WI38 (cell line): Measurements from ENCODE around the gene PTPRT.

ENCODE experiments used
- H3K4me3 ChIP-seq: 2 replicates; pipeline ENCODE4 v1.5.1; 2011; ENCODE audit warnings: low read depth, mild to moderate bottlenecking, control low read depth, low read length
- TF ChIP-seq, protein P1 (sequence below): IDR thresholded peaks from 2 replicates; pipeline ENCODE4 v1.5.1; 2012; ENCODE audit warnings: low read depth, mild to moderate bottlenecking, control low read depth, low read length

Gene PTPRT

DNA sequence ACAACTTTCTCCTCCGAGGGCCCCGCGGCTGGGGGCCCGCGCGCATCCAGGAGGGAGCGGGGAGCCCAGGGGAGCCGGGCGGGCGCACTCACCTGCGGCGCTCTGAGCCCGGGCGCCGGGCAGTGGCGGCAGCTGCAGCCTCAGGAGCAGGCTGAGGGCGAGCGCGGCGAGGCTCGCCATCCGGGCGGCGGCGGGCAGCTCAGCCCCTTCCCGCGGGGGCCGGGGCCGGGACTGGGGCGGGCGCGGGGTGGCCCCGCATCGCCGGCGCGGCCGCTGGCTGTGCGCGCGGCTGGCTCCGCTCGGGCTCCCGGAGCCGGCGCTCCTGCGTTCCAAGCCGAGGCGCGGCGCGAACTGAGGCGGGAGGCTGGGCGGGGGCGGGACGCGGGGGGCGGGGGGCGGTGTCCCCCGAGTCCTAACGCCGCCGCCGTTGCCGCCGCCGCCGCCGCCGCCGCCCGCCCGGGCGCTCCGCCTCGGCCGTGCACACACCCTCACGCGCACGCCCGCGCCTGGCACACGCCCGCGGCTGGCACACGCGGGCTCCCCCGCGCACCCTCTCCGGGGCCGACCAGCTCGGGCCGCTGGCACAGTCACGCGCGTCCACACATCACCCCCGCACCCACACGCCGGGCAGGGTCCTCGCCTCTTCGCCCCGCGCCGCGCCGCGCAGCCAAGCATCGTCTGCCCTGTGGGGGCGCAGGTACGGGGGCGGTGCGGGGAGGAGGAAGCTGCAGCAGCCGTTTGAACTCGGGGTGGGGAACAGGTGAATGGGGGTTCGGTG lies at the start of gene PTPRT:
Gene PTPRT (minus strand): TSS at position 353 of the 778 bp plus-strand sequence. CDS start 173 bp downstream, at position 180.
- H3K4me3 ChIP-seq = no peak within 1 kb of the TSS
- TF ChIP-seq, protein P1, sequence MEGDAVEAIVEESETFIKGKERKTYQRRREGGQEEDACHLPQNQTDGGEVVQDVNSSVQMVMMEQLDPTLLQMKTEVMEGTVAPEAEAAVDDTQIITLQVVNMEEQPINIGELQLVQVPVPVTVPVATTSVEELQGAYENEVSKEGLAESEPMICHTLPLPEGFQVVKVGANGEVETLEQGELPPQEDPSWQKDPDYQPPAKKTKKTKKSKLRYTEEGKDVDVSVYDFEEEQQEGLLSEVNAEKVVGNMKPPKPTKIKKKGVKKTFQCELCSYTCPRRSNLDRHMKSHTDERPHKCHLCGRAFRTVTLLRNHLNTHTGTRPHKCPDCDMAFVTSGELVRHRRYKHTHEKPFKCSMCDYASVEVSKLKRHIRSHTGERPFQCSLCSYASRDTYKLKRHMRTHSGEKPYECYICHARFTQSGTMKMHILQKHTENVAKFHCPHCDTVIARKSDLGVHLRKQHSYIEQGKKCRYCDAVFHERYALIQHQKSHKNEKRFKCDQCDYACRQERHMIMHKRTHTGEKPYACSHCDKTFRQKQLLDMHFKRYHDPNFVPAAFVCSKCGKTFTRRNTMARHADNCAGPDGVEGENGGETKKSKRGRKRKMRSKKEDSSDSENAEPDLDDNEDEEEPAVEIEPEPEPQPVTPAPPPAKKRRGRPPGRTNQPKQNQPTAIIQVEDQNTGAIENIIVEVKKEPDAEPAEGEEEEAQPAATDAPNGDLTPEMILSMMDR = no peak

DNA sequence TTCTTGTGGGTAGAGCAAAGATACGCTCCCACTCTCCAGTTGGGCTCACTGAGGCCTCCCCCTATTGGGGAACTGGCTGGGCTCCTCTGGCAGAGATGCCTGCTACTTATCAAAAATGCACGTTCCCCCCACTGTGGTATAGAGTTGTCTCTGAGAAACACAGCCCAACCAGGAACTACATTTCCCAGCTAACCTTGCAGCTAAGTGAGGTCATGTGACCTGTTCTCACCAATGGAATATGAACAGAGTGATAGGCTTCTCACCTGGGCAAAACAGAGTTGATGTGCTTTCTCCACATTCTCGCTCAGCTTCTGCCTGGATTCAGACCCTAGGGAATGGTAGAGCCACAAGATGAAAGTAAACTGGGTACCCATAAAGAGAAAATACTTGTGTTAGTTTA lies 49.1 kb upstream of the PTPRT start:
- TF ChIP-seq, protein P1 = no peak
- H3K4me3 ChIP-seq = no peak overlapping the region

DNA sequence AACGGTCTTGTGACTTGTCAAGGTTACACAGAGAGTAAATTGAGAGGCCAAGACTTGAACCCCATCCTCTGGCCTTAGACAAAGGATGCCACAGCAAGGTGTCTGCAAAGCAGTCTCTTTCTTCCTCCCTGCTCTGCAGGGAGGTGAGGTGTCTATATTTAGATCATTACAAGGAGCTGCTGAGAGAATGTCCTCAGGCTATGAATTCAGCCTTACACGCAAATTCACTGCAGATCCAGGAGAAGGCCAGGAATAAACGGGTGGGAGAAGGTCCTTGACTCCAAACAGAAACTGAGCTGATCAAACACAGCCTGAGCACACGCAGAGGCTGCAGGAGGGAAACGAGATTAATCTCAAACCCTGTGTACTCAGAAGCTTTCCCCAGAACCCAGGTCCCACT lies 48.6 kb upstream of the PTPRT start:
- TF ChIP-seq, protein P1 = no peak
- H3K4me3 ChIP-seq = no peak overlapping the region

DNA sequence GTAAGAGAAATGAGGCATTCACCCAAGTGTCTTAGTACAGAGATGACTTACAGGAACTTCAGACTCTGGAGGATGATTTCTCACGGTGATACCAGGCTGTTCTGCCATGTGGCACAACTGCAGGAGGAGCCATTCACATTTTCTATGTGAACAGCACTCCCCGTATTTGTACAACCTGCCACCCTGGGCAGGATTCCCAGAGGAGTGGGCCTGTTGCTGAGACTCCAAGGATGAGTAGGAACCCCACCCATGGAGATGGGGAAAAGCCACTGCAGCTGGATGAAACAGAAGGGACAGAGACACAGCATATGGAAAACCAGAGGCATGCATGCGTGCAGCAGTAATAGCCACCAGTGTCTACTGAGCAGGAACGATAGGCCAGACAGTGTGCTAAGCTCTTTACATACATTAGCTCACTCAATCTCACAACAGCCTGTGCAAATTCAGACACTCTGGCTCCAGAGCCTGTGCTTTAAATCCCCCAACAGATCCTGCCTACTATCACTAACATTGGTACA lies 48.0 kb upstream of the PTPRT start:
- no peak overlapping the region for H3K4me3 ChIP-seq

DNA sequence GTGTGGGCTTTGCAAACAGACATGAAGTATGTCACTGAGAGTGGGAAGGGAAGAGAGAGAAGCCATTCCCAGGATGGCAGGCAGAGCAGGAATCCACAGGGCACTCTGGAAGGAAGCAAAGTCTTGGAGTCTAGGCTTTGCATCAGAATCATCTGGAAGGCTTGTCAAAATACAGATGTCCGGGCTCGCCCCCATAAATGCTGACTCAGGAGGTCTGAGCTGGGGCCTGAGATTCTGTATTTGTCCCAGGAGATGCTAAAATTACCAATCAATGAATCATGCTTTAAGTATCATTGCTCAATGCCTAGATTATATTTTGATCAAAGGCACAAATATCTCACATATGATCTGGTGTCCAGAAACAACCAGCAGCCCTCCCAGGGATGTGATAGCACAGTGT lies 46.3 kb upstream of the PTPRT start:
- TF ChIP-seq, protein P1 = no peak
- H3K4me3 ChIP-seq = no peak overlapping the region

More for the DNA sequence above, 48.0 kb upstream of the PTPRT start:
- TF ChIP-seq, protein P1 = no peak

DNA sequence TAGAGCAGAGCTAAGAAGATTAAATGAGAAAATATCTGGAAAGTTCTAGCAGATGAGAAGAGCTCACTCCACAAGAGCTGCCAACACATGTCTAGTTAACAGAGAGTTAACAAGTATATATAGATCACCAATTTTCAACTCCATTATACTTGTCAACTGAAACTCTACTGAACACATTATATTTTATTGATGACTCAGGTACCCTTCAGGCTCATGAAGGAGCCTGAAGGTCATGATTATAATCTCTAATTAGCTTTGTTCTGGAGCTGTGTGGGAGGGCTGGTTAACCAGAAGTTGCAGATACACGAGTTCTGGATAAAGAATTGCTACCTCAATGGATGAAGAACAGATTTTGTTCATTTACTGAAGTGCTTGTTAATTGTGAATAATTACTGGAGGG lies 42.1 kb upstream of the PTPRT start:
- H3K4me3 ChIP-seq = no peak overlapping the region
- TF ChIP-seq, protein P1 = no peak

DNA sequence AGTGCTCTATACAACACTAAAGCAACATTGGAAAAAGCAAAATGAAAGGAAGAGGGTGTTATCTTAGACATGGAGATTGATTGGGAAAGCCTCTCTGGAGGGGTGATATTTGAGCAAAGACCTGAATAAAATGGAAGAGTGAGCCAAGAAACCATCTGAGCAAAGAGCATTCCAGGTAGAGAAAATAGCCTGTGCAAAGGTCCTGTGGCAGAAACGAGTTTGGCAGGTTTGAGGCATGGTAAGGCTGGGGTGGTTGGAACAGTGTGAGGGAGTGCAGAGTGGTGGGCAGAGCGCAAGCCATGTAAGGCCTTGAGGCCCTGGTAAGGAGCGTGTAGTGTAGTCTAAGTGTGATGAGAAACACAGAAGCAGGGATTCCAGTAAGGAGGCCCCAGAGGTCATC lies 40.0 kb upstream of the PTPRT start:
- no peak overlapping the region for H3K4me3 ChIP-seq
- TF ChIP-seq, protein P1 = no peak
